Fibroblast of pulmonary artery (primary cell): ENCODE results near the gene CBLB.

Experiments used
- DNase-seq: peaks from one replicate; pipeline ENCODE4 v3.0.0-alpha.2; 2010; ENCODE audit warnings: low read depth
- H3K4me3 ChIP-seq: replicated peaks from 2 replicates; pipeline ENCODE4 v1.5.1; 2011; ENCODE audit warnings: low read depth, mild to moderate bottlenecking, control low read depth, low read length, moderate library complexity
- CTCF ChIP-seq: IDR thresholded peaks from 2 replicates; pipeline ENCODE4 v1.5.1; 2011; ENCODE audit warnings: mild to moderate bottlenecking, control low read depth, low read length, inconsistent platforms; ENCODE audit errors: missing control alignments

Gene CBLB

GRCh38 chr3:105722943-105723556 lies 145.8 kb downstream of the CBLB start:
- DNase-seq, result no peak
- no peak for TF ChIP-seq CTCF
- no peak overlapping the region for H3K4me3 ChIP-seq

- no peak overlapping the region for H3K4me3 ChIP-seq
- TF ChIP-seq CTCF, result no peak
- DNase-seq, result no peak
Observed at GRCh38 chr3:105719791-105720190, 149.0 kb downstream of the CBLB start.

GRCh38 chr3:105715372-105715771 lies 153.4 kb downstream of the CBLB start:
- no peak for TF ChIP-seq CTCF
- peak; percentile 96 for DNase-seq
- no peak overlapping the region for H3K4me3 ChIP-seq

- TF ChIP-seq CTCF, result no peak
- H3K4me3 ChIP-seq, result no peak overlapping the region
- no peak for DNase-seq
Observed at GRCh38 chr3:105714453-105714852, 154.4 kb downstream of the CBLB start.

GRCh38 chr3:105708980-105709379 lies 159.8 kb downstream of the CBLB start:
- DNase-seq, result no peak

GRCh38 chr3:105707009-105707408 lies 161.8 kb downstream of the CBLB start:
- no peak overlapping the region for H3K4me3 ChIP-seq
- no peak for TF ChIP-seq CTCF

More at GRCh38 chr3:105708980-105709379, 159.8 kb downstream of the CBLB start:
- no peak overlapping the region for H3K4me3 ChIP-seq
- no peak for TF ChIP-seq CTCF

GRCh38 chr3:105704726-105705410 lies 163.9 kb downstream of the CBLB start:
- DNase-seq, result no peak
- no peak overlapping the region for H3K4me3 ChIP-seq
- no peak for TF ChIP-seq CTCF

More at GRCh38 chr3:105707009-105707408, 161.8 kb downstream of the CBLB start:
- no peak for DNase-seq
